ENCODE data around the gene PPFIBP2.

DNA sequence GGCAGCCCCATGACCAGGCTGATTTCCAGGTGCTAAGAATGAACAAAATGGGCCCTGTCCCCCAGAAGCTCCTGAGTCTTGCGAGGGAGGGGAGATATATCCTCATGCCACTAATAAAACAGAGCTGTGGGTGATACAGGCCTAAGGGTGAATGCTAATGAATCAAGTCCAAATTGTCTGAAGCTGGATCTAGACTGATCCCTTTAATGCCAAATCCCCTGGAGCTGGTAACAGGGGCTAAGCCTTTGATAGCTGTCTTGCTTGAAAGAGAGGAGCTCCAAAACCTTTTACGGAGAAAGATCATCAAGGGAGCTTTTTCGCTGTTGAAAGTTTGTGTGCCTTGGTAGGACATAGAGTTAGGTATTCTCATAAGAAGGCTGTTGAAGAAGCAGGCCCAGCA is 79.7 kb downstream of the PPFIBP2 start:
- TF ChIP-seq, protein P1, sequence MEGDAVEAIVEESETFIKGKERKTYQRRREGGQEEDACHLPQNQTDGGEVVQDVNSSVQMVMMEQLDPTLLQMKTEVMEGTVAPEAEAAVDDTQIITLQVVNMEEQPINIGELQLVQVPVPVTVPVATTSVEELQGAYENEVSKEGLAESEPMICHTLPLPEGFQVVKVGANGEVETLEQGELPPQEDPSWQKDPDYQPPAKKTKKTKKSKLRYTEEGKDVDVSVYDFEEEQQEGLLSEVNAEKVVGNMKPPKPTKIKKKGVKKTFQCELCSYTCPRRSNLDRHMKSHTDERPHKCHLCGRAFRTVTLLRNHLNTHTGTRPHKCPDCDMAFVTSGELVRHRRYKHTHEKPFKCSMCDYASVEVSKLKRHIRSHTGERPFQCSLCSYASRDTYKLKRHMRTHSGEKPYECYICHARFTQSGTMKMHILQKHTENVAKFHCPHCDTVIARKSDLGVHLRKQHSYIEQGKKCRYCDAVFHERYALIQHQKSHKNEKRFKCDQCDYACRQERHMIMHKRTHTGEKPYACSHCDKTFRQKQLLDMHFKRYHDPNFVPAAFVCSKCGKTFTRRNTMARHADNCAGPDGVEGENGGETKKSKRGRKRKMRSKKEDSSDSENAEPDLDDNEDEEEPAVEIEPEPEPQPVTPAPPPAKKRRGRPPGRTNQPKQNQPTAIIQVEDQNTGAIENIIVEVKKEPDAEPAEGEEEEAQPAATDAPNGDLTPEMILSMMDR (IDR thresholded peaks at IDR 0.05), result no peak
- TF ChIP-seq POLR2AphosphoS5 (IDR thresholded peaks at IDR 0.05) (no peak), POLR2A (IDR thresholded peaks at IDR 0.05) (no peak)

All from breast epithelium (tissue), 3 donors.